Gastrocnemius medialis (tissue), 4 donors: ENCODE measurements around the gene CA9. TPM values are rescaled to one million over a fixed set of nuclear protein-coding genes. Genes with fewer than 3 reads are reported as not detected.
"Not testable (repeated sequence)": the region's sequence is repeated elsewhere in the genome, so short reads cannot be mapped to it uniquely, and the experiment has no call there.

Experiments used
- ATAC-seq, 2 donors: fragments of 150-250 bp; one replicate each; pipeline ENCODE4 v1.9.1; 2016
- DNase-seq, 2 donors: peaks; one replicate each; pipeline ENCODE4 v3.0.0-alpha.2; 2019
- H3K27ac ChIP-seq, 4 donors: fragments of 200-600 bp; sonication (generic); 1 replicate in 1 of 4; 2 replicates in 3 of 4; pipeline ENCODE4 v1.5.1; 2016 to 2018; ENCODE audit warnings: mild to moderate bottlenecking in 2 of 4, moderate library complexity in 1 of 4
- H3K27me3 ChIP-seq, 3 donors: fragments of 200-600 bp; sonication (generic) in 2 of 3; 1 replicate in 1 of 3; 2 replicates in 2 of 3; pipeline versions ENCODE4 v1.5.1 to v1.6.0; 2016 to 2019; ENCODE audit warnings: mild to moderate bottlenecking in 1 of 3, moderate library complexity in 1 of 3
- H3K36me3 ChIP-seq, 2 donors: fragments of 200-600 bp; sonication (generic) in 1 of 2; one replicate each; pipeline ENCODE4 v1.5.1; 2017 to 2018
- H3K4me1 ChIP-seq, 2 donors: fragments of 200-600 bp; sonication (generic) in 1 of 2; one replicate each; pipeline ENCODE4 v1.5.1; 2016 to 2017; ENCODE audit warnings: mild to moderate bottlenecking in 2 of 2
- H3K4me3 ChIP-seq, 4 donors: fragments of 200-600 bp; sonication (generic) in 3 of 4; 1 replicate in 1 of 4; 2 replicates in 3 of 4; pipeline ENCODE4 v1.5.1; 2016 to 2019; ENCODE audit warnings: mild to moderate bottlenecking in 2 of 4
- H3K9me3 ChIP-seq, 3 donors: fragments of 200-600 bp; sonication (generic) in 2 of 3; 1 replicate in 1 of 3; 2 replicates in 2 of 3; pipeline ENCODE4 v1.5.1; 2016 to 2019
- CTCF ChIP-seq, 5 experiments: fragments of 450-650 bp in 3 of 5; fragments of 200-600 bp in 2 of 5; sonication (generic) in 2 of 5; IDR thresholded peaks in 4 of 5; conservative IDR thresholded peaks in 1 of 5; 1 replicate in 4 of 5; 2 replicates in 1 of 5; pipeline ENCODE4 v1.5.1; 2016 to 2019; ENCODE audit warnings: antibody characterized with exemption in 5 of 5, mild to moderate bottlenecking in 3 of 5, moderate library complexity in 3 of 5
- POLR2A ChIP-seq, 2 donors: fragments of 450-650 bp; IDR thresholded peaks; one replicate each; pipeline ENCODE4 v1.6.1; 2017; ENCODE audit warnings: antibody characterized with exemption in 2 of 2, mild to moderate bottlenecking in 2 of 2, moderate library complexity in 2 of 2
- in situ Hi-C, 4 donors: fragments of 200-750 bp; cut with MboI; loops; one replicate each; pipeline versions ENCODE4 v1.15.0 to v1.8.0; 2017; ENCODE audit warnings: low sequenced_read_pairs in 4 of 4
- intact Hi-C: fragments of 100-400 bp; cut with DNase I; formaldehyde crosslinking; loops from one replicate; pipeline ENCODE4 v1.15.1; 2023; ENCODE audit warnings: low total_unique reads
- total RNA-seq, 4 donors: library from RNA; depleted of rRNA; stranded (reverse); fragments of >200 nt; gene quantifications; one replicate each; pipeline versions ENCODE4 v1.1.0 to v1.2.3, GENCODE V29; 2016

CA9 gene
- total RNA-seq, 4 donors from 2014 or later, result not detected

GRCh38 chr9:35635730-35636129, 38.0 kb upstream of the CA9 start:
- intact Hi-C loops, result no loop called here
- no peak for TF ChIP-seq CTCF (IDR thresholded peaks at IDR 0.05 in 4 of 5, conservative IDR thresholded peaks at IDR 0.05 in 1 of 5)
- TF ChIP-seq POLR2A (IDR thresholded peaks at IDR 0.05), result no peak

GRCh38 chr9:35636135-35636876, 37.4 kb upstream of the CA9 start:
- no peak for TF ChIP-seq POLR2A (IDR thresholded peaks at IDR 0.05)
- TF ChIP-seq CTCF (IDR thresholded peaks at IDR 0.05 in 4 of 5, conservative IDR thresholded peaks at IDR 0.05 in 1 of 5), result no peak
- intact Hi-C loops, result no loop called here
- H3K36me3 ChIP-seq, result no peaks in the 10 kb centered on the region
- H3K4me3 ChIP-seq, result no peak overlapping the region
- in situ Hi-C loops, result no loop called here
- no peaks in the 10 kb centered on the region for H3K27me3 ChIP-seq
- ATAC-seq (no peak), DNase-seq (no peak)
- H3K27ac ChIP-seq, result no peak overlapping the region
- H3K9me3 ChIP-seq, result no peaks in the 10 kb centered on the region
- H3K4me1 ChIP-seq, result no peaks in the 10 kb centered on the region

More at GRCh38 chr9:35635730-35636129, 38.0 kb upstream of the CA9 start:
- H3K27me3 ChIP-seq, result no peaks in the 10 kb centered on the region
- DNase-seq (no peak), ATAC-seq (no peak)
- H3K27ac ChIP-seq, result no peak overlapping the region
- no peaks in the 10 kb centered on the region for H3K36me3 ChIP-seq
- H3K4me1 ChIP-seq, result no peaks in the 10 kb centered on the region
- H3K4me3 ChIP-seq, result no peak overlapping the region
- in situ Hi-C loops, result no loop called here
- no peaks in the 10 kb centered on the region for H3K9me3 ChIP-seq

GRCh38 chr9:35636877-35637246, 36.9 kb upstream of the CA9 start:
- H3K9me3 ChIP-seq, H3K36me3 ChIP-seq, DNase-seq, H3K27ac ChIP-seq, H3K4me3 ChIP-seq, H3K4me1 ChIP-seq, ATAC-seq, intact Hi-C loops, in situ Hi-C loops, H3K27me3 ChIP-seq: not testable (repeated sequence)

DNA sequence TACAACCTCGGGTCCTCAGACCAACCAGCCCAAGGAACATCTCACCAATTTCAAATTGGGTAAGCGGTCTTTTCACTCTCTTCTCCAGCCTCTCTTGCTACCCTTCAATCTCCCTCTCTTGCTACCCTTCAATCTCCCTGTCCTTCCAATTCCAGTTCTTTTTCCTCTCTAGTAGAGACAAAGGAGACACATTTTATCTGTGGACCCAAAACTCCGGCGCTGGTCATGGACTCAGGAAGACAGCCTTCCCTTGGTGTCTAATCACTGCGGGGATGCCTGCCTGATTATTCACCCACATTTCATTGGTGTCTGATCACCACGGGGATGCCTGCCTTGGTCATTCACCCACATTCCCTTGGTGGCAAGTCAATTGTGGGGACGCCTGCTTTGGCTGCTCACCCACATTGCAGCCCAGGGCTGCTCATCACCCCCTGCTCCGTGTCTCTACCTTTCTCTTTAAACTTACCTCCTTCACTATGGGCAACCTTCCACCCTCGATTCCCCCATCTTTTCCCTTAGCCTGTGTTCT, 36.2 kb upstream of the CA9 start:
- H3K4me1 ChIP-seq, H3K9me3 ChIP-seq, H3K36me3 ChIP-seq, H3K4me3 ChIP-seq, H3K27me3 ChIP-seq, H3K27ac ChIP-seq, DNase-seq, ATAC-seq, intact Hi-C loops, in situ Hi-C loops: not testable (repeated sequence)

GRCh38 chr9:35638751-35639150, 35.0 kb upstream of the CA9 start:
- in situ Hi-C loops, H3K4me1 ChIP-seq, H3K27ac ChIP-seq: not testable (repeated sequence)

GRCh38 chr9:35639225-35639624, 34.5 kb upstream of the CA9 start:
- H3K9me3 ChIP-seq, in situ Hi-C loops, H3K4me1 ChIP-seq: not testable (repeated sequence)

More at GRCh38 chr9:35638751-35639150, 35.0 kb upstream of the CA9 start:
- H3K9me3 ChIP-seq, DNase-seq, H3K27me3 ChIP-seq, intact Hi-C loops, ATAC-seq, H3K36me3 ChIP-seq, H3K4me3 ChIP-seq: not testable (repeated sequence)

More at GRCh38 chr9:35639225-35639624, 34.5 kb upstream of the CA9 start:
- H3K4me3 ChIP-seq, DNase-seq, intact Hi-C loops, H3K36me3 ChIP-seq, H3K27me3 ChIP-seq, ATAC-seq, H3K27ac ChIP-seq: not testable (repeated sequence)
